ENCODE measurements around the gene ROBO1. TPM values are rescaled to one million over a fixed set of nuclear protein-coding genes. Genes with fewer than 3 reads are reported as not detected.

ROBO1 gene
- polyA plus RNA-seq, 1 experiment, result 33.9 TPM

DNA sequence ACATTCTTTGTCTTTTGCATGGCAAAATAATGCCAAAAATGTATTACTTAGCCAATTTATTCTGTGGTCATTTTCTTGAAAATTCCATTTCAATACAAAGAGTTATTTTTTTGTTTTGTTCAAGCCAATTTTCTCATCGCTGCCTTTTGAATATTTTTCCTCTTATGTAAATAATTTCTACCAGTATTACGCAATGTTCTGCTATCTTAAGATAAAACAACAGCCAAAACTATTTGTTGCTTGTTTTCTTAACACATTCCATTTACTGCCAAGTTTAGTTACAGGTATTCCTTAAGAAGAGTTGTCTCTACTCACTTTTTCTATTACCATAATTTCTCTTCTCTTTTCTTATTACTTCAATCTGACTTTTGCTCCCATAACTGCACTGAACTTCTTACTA lies 163.1 kb downstream of the ROBO1 start:
- no peak for DNase-seq (ENCODE audit: low read depth)
- no peaks in the 10 kb centered on the region for H3K36me3 ChIP-seq (ENCODE audit: control insufficient read depth, insufficient read depth, low read length)
- no peaks in the 10 kb centered on the region for H3K27me3 ChIP-seq (ENCODE audit: control insufficient read depth, insufficient read depth, low read length)
- ChIA-PET CTCF (no interaction called here), POLR2A (no interaction called here)
- no peak for TF ChIP-seq CTCF (IDR thresholded peaks at IDR 0.05; ENCODE audit: insufficient read depth, low read depth, low read length)
- no peak overlapping the region for H3K4me3 ChIP-seq (ENCODE audit: low read depth, low read length)

GRCh38 chr3:79602385-79602784 lies 165.4 kb downstream of the ROBO1 start:
- DNase-seq (ENCODE audit: low read depth), result no peak
- no peaks in the 10 kb centered on the region for H3K36me3 ChIP-seq (ENCODE audit: control insufficient read depth, insufficient read depth, low read length)
- no peak for TF ChIP-seq CTCF (IDR thresholded peaks at IDR 0.05; ENCODE audit: insufficient read depth, low read depth, low read length)
- POLR2A ChIA-PET, result no interaction called here
- H3K4me3 ChIP-seq (ENCODE audit: low read depth, low read length), result no peak overlapping the region
- CTCF ChIA-PET, result no interaction called here
- no peaks in the 10 kb centered on the region for H3K27me3 ChIP-seq (ENCODE audit: control insufficient read depth, insufficient read depth, low read length)

- no peak overlapping the region for H3K4me3 ChIP-seq (ENCODE audit: low read depth, low read length)
- no peak for DNase-seq (ENCODE audit: low read depth)
- CTCF ChIA-PET, result no interaction called here
- TF ChIP-seq CTCF (IDR thresholded peaks at IDR 0.05; ENCODE audit: insufficient read depth, low read depth, low read length), result no peak
- H3K27me3 ChIP-seq (ENCODE audit: control insufficient read depth, insufficient read depth, low read length), result no peaks in the 10 kb centered on the region
- POLR2A ChIA-PET, result no interaction called here
- no peaks in the 10 kb centered on the region for H3K36me3 ChIP-seq (ENCODE audit: control insufficient read depth, insufficient read depth, low read length)
Measured at GRCh38 chr3:79598594-79598993, 169.2 kb downstream of the ROBO1 start.

- POLR2A ChIA-PET, result no interaction called here
- TF ChIP-seq CTCF (IDR thresholded peaks at IDR 0.05; ENCODE audit: insufficient read depth, low read depth, low read length), result no peak
- CTCF ChIA-PET, result no interaction called here
Measured at GRCh38 chr3:79597709-79598108, 170.1 kb downstream of the ROBO1 start.

GRCh38 chr3:79587150-79587549 lies 180.6 kb downstream of the ROBO1 start:
- CTCF ChIA-PET, result no interaction called here
- Histone ChIP-seq H3K27me3 (ENCODE audit: control insufficient read depth, insufficient read depth, low read length) (no peaks in the 10 kb centered on the region), H3K4me3 (ENCODE audit: low read depth, low read length) (no peak overlapping the region), H3K36me3 (ENCODE audit: control insufficient read depth, insufficient read depth, low read length) (no peaks in the 10 kb centered on the region)
- POLR2A ChIA-PET, result no interaction called here
- DNase-seq (ENCODE audit: low read depth), result no peak
- no peak for TF ChIP-seq CTCF (IDR thresholded peaks at IDR 0.05; ENCODE audit: insufficient read depth, low read depth, low read length)

More at GRCh38 chr3:79597709-79598108, 170.1 kb downstream of the ROBO1 start:
- H3K4me3 ChIP-seq (ENCODE audit: low read depth, low read length), result no peak overlapping the region
- no peaks in the 10 kb centered on the region for H3K27me3 ChIP-seq (ENCODE audit: control insufficient read depth, insufficient read depth, low read length)
- H3K36me3 ChIP-seq (ENCODE audit: control insufficient read depth, insufficient read depth, low read length), result no peaks in the 10 kb centered on the region
- DNase-seq (ENCODE audit: low read depth), result no peak

Data from BJ (cell line).